Right ventricle myocardium superior (tissue), 1 donor: Measurements from ENCODE around the gene ITGA2B. TPM values are rescaled to one million over a fixed set of nuclear protein-coding genes. Genes with fewer than 3 reads are reported as not detected.
A peak's percentile ranks its signal among the peaks of the same experiment; 100 is the strongest.
"Not testable (repeated sequence)": the region's sequence is repeated elsewhere in the genome, so short reads cannot be mapped to it uniquely, and the experiment has no call there.

Experiments
- ATAC-seq: fragments of 200-7000 bp; cut with Tn5 transposase; one replicate; pipeline ENCODE4 v1.9.1; 2020; ENCODE audit warnings: mild to moderate bottlenecking; ENCODE audit not compliant: poor library complexity
- DNase-seq: peaks from one replicate; pipeline ENCODE4 v3.0.0-alpha.2; 2020
- intact Hi-C: fragments of 100-400 bp; cut with DNase I; formaldehyde crosslinking; loops from one replicate; pipeline ENCODE4 v1.11.2; 2022
- total RNA-seq: library from RNA; stranded (reverse); fragmentation: NEBNext Ultra II Directional; extraction: Animal tissue kit (Norgen Biotek cat#: 25700); gene quantifications from one replicate; pipeline ENCODE4 v1.2.1, GENCODE V29; 2021
- donor health status: DM: no; HTN: yes; CAD: no; lungs with severe emphysema.

Gene ITGA2B
- total RNA-seq, 1 donor from 2014 or later = 0.62 TPM

DNA sequence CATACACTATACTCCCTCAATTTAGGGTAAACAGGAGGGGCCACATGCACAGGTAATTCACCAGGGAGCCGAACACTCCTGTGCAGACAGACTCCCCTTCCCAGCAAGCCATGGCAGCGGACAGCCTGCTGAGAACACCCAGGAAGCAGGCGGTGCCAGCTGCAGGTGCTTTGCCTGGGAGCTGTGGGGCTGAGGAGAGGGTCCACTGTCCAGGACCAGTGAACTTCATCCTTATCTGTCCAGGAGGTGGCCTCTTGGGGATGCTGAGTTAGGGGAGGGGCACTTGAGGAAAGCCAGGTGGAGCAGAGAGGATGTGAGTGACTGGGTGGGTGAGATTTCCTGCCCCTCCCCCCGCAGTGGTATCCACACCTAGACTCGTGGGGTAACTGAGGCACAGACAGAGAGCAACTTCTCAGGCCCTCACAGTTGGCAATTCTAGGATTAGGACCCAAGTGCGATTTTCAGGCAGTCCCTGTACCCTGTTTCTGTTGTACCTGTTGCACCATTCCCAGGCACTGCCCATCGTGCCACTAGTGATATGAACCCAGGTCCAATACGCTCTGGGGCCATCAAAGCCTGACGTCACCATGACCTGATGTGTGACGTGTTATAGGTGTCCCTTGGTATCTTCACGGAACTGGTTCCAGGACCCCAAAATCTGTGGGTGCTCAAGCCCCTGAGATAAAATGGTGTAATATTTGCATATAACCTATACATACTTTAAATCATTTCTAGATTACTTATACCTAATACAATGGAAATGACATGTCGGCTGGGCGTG is 43.2 kb downstream of the ITGA2B start:
- DNase-seq = no peak
- intact Hi-C loops = loop anchor here (10.0 kb wide), 1 partner anchor 201 kb away; the partner anchor contains the start of gene HROB
- no peak for ATAC-seq

DNA sequence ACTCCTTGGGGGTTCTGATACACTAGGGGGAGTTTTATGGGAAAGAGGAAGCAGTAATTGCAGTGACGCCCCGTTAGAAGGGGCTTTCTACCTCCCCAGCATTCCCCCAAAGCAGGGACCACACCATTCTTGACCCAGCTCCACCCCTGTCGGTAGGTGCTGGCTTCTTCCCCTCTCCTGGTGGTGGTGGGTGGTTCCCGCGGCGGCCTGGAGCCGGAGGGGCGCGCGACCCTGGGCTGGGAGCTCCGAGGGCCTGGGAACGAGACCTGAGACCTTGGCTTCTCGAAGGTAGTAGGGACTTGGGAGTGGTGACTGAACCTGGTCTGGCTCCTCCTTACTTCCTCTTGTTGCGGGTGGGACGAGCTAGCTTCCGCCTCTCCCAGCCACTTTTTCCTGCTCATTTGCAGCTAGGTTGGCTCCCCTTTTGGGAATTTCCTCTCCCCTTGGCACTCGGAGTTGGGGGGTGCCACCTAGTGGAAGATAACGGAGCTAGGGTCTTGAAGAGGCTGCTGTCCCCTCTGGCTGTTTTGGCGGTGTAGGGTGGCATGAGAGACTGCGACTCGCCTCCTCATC is 43.9 kb downstream of the ITGA2B start:
- ATAC-seq (peak; percentile 30), DNase-seq (peak; percentile 39)
- intact Hi-C loops = loop anchor here (10.0 kb wide), 1 partner anchor 201 kb away; the partner anchor contains the start of gene HROB

DNA sequence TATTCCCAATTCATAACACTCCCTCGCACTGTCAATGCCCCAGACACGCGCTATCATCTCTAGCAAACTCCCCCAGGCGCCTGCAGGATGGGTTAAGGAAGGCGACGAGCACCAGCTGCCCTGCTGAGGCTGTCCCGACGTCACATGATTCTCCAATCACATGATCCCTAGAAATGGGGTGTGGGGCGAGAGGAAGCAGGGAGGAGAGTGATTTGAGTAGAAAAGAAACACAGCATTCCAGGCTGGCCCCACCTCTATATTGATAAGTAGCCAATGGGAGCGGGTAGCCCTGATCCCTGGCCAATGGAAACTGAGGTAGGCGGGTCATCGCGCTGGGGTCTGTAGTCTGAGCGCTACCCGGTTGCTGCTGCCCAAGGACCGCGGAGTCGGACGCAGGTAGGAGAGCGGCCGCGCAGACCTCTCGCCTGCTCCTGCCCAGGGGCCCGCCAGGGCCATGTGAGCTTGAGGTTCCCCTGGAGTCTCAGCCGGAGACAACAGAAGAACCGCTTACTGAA is 44.5 kb downstream of the ITGA2B start, which contains the start of gene GRN:
Gene GRN (plus strand): TSS at position 364 of the 515 bp plus-strand sequence. CDS start 3,863 bp downstream, outside the sequence.
- ATAC-seq = peak; percentile 98

DNA sequence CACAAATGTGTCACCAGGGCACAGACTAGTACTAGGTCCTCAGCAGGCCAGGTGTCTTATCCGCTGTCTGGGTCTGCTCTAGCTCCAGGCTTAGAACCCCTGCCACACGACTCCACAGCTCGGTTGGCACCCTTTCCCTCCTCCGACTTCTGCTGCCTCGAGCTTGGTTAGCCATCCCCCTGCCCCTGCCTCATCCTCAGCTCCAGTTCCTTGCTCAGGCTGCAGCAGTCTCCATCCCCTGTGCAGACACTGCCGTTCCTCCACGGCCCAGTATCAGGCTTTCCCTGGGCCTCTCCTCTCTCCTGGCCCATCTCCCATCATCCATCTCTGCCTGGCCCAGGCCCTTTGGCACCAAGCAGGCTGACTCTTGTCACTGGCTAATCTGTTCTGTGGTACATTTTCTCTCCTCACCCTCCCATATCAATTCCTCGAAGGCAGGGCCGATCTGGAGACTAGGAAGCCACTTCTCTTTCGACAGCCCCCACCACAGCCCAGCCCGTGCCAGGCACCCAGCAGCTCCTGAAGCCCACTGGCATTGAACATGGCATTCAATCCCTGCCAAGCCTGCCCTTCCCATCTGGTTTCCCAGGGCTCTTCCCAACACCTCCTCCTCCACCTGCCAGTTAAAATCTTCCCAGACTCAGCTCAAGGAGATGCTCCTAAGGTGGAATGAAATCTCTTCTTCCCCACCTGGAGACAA is 45.8 kb downstream of the ITGA2B start:
- intact Hi-C loops = loop anchor here (10.0 kb wide), 1 partner anchor 199 kb away; the partner anchor contains the start of gene HROB
- ATAC-seq = no peak
- DNase-seq = no peak

More for the DNA sequence above, 44.5 kb downstream of the ITGA2B start, which contains the start of gene GRN:
- DNase-seq = peak; percentile 94
- intact Hi-C loops = loop anchor here (10.0 kb wide), 1 partner anchor 200 kb away; the partner anchor contains the start of gene HROB

DNA sequence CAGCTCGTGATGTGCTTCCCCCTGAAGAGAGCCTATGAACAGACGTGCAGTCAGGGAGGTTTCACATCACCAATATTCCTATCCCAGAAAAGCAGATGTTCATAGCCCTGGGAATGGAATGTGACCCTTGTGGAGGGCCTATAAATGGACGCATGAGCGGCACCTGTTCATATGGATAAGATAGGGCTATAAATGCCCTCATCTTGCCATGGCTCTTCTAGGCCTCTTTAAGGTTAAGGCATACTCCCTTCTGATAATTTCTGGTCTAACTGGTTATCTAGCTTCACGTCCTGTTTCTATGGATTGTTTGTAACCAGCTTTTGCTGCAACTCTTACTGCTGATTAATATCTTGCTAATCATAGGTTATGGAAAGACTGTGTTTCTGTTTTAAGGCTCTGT is 48.9 kb downstream of the ITGA2B start:
- not testable (repeated sequence) for ATAC-seq, DNase-seq
- intact Hi-C loops = loop anchor here (10.0 kb wide), 1 partner anchor 196 kb away; the partner anchor contains the start of gene HROB

DNA sequence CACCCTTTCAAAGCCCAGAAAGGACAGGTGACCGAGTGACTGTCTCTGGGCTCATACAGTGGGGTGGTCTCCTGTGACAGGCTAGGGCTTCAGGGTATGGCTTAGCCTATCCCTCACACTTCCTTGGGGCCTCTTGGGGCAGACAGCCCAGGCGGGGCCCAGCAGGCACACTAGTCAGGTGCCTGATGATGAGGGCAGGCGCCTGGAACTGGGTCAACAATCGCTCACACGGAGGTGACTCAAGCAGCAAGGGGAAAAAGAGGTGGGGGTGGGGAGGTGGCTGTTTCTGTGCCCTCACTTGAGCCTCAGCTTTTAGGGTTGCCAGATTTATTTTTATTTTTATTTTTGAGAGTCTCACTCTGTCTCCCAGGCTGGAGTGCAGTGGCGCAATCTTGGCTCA is 50.7 kb downstream of the ITGA2B start:
- peak; percentile 65 for ATAC-seq
- peak; percentile 38 for DNase-seq
- intact Hi-C loops = no loop called here

DNA sequence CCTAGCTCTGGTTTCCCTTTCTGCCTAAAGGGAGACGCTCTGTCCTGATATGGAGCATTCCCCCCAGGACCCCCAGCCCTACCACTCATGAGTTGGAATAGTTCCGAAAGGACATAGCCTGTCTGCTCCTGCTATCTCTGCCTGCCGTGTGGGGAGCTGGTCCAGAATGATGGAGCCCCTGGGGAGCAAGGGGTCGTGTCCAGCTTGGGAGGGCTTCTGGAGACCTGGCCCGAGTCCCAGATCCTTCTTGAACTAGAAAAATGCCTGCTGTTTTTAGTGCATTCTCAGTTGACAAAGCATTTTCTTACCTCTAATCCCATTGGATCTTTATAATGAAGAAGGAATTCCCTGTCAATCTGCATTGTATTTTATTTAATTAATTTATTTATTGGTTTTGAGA is 53.5 kb downstream of the ITGA2B start:
- no peak for ATAC-seq
- intact Hi-C loops = no loop called here
- DNase-seq = no peak

DNA sequence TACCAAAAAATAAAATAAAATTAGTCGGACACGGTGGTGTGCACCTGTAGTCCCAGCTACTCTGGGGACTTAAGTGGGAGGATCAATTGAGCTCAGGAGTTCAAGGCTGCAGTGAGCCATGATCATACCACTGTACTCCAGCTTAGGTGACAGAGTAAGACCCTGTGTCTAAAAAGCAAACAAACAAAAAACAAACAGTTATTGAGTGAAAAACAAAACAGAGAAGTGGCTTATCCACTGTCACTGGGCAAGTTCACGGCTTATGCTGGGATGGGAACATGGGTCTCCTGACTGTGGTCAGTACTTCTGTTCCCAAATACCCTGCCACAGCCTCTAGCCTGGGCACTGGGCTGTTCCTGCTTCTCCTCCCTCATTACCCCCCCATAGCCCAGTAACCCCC is 53.9 kb downstream of the ITGA2B start:
- no peak for ATAC-seq
- intact Hi-C loops = no loop called here
- no peak for DNase-seq

DNA sequence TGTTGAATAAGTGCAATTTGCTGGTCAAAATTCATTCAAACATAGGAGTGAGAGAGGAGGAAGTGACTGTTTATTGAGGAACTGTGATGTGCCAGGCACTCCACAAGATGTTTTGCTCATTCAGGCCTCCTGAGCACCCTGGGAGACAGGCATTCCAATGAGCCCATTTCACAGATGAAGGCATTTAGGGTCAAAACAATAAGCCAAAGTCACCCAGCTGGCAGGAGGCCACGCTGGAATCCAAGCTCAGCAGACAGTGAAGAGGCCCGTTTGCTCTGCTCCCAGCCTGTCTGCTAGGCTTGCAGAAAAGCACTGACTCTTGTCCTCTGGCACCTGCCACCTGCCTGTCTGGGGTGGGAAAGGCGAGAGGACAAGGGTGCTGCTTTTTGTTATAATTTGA is 54.7 kb downstream of the ITGA2B start:
- ATAC-seq = no peak
- DNase-seq = no peak
- intact Hi-C loops = no loop called here

DNA sequence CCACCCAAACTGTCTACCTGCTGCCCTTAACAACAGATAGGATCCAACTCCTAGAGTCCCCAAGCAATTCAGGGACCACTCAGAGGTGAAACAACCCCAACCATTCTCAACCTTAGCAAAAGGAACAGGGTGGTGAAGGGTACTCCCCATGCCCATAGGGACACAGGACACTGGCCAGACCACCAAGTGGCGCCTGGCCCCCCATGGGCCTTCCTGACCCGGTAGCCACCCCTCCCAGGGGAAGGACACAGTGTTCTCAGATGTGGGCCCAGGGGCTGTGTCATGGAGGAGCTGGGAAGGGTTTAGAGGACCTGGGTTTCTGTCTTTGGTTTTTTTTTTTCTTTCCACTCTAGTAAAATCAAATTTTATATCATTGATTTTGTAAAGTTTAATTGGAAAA is 55.1 kb downstream of the ITGA2B start:
- ATAC-seq (no peak), DNase-seq (no peak)
- intact Hi-C loops = no loop called here

DNA sequence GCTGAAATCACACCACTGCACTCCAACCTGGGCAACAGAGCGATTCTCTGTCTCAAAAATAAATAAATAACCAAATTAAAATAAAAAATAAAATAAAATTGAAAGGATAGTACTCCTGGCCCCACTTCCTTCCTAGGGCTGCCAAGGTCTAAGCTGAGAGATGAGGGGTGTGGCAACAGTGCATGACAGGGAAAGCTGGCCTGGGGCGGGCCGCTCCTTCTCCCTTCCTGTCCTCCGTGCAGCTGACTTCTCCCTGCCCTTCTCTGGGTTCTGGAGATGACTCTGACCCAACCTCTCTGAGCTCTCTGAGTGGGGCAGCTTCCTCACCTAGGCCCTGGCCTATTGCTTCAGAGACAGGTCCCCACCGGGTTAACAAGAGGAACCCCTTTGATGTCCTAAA is 56.1 kb downstream of the ITGA2B start:
- ATAC-seq (peak; percentile 47), DNase-seq (peak; percentile 69)
- intact Hi-C loops = no loop called here

DNA sequence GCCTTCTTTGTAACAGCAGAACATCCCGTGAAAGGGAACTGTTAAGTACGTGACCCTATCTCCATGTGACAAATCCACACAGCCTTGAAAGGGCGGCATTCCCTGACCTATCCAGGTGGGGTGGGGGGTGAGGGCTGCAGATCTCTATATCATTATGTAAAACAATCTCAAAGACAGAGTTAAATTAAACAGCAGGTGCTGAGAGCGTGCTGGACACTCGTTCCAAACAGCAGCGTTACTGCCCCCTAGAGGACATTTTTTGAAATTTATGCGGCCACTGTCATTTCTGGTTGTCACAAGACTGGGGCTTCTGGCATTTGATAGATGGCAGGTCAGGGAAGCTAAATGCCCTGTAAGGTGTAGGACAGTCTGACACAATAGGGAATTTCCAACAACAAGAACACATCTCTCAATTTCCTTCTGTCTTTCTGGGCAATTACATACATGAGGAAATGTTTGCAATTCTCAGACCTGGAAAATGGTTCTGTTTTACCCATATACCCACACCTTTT is 58.1 kb downstream of the ITGA2B start:
- intact Hi-C loops = no loop called here
- DNase-seq (peak; percentile 60), ATAC-seq (peak; percentile 51)

DNA sequence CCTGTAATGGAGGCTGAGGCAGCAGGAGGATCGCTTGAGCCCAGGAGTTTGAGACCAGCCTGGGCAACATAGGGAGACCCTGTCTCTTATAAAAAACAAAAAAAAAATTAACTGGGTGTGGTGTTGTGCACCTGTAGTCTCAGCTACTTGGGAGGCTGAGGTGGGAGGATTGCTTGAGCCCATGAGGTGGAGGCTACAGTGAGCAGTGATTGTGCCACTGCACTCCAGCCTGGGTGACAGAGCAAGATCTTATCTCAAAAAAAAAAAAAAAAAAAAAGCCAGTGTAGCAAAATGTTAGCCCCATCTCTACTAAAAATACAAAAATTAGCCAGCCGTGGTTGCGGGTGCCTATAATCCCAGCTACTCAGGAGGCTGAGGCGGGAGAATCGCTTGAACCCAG is 59.2 kb downstream of the ITGA2B start:
- intact Hi-C loops, DNase-seq, ATAC-seq: not testable (repeated sequence)

DNA sequence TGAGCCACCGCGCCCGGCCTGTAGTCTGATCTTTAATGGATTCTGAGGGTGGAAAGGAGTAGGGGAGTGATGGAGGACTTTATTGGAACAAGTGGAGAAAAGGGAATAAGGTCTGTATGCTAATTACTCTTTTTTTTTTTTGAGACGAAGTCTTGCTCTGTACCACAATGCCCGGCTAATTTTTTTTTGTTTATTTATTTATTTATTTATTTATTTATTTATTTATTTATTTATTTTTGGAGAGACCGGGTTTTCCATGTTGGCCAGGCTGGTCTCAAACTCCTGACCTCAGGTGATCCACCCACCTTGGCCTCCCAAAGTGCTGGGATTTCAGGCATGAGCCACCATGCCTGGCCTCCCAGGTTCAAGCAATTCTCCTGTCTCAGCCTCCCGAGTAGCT is 59.9 kb downstream of the ITGA2B start:
- intact Hi-C loops, DNase-seq, ATAC-seq: not testable (repeated sequence)

DNA sequence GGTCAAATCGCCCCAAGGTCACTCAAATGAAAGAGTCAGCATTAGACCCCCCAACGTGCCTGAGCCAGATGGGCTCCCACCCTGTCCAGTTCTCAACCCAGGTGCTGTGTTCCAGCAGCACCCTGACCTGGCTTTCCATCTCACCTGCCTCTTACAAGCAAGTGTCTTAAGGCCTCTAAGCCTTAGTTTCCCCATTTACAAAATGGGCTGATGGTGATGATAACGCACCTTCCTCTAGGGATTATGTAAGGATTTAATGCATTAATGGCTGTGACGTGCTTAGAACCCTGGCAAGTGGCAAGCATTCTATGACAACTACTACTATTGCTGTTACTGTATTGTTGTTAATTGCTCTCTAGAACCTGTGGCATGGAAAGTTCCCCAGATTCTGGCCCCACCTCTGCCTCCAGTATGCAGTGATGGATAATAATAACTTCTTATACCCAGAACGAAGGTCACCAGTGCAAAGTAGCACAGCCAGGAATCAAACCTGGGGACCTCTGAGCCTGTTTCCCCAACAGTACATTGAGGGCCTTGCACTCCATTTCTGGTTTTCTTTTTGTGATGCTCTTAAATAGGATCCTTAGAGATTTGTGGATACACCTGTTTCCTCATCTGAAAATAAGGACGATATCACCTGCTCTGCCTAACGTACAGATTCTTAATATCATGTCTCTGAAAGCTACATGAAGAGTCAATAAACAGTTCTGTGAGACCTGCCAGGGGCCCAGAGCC is 61.6 kb downstream of the ITGA2B start:
- DNase-seq (no peak), ATAC-seq (no peak)
- intact Hi-C loops = no loop called here

DNA sequence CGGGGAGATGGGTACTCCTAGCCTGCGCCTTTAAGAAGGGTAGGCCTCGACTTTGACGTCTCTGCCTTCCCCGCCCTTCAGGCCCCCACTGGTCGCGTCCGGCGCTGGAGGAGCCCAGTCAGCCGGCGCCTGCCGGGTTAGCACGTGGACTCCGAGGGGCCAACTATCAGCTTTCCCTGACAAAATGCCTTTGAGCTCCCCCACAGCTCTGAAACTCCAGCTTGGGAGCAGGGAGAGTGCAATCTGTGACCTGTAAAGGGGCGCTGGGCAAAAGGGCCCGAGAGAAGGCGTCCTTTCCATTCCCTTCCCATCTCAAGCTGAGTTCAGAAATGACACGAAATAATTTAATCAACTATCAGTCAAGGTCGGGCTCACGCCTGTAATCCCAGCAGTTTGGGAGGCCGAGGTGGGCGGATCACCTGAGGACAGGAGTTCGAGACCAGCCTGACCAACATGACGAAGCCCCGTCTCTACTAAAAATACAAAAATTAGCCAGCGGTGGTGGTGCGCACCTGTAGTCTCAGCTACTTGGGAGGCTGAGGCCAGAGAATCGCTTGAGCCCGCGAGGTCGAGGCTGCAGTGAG is 62.5 kb downstream of the ITGA2B start:
- DNase-seq (peak; percentile 97), ATAC-seq (peak; percentile 85)
- intact Hi-C loops = no loop called here

DNA sequence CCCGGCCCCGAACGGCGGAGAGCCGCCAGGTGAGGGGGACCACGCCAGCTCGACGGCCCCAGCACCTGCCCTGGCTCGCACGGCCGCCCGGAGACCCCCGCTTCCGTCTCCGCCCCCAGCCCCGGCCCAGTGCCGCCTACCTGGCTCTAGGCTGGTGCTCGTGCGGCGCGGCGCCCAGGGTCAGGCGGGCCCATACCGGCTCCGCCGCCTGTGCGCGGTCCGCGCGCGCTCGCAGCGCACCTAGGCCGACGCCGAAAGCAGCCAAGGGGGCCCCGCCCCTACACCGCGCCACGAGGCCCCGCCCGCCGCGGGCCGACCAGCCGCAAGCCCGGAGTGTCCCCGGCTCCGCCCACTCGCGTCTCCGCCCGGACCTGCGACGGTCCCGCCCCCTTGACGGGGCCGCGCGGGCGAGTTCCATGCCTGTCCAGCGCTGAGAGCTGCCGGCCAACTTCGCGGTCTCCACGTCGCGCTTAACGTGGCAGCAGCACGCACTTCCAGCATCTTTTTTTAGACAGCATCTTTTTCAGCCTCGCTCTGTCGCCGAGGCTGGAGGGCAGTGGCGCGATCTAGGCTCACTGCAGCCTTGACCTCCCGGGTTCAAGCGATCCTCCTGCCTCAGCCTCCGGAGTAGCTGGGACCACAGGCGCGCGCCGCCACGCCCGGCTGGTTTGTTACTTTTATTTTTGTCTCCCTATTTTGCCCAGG is 64.7 kb downstream of the ITGA2B start, which contains the start of gene SLC25A39:
Gene SLC25A39 (minus strand): TSS at position 253 of the 705 bp plus-strand sequence. CDS start 1,261 bp downstream, outside the sequence.
- peak; percentile 93 for ATAC-seq
- DNase-seq = peak; percentile 97
- intact Hi-C loops = loop anchor here (2.0 kb wide), 1 partner anchor 110 kb away; no protein-coding TSS in a partner anchor
